SK-N-SH treated with all-trans-retinoic acid at 6 μM for 48 hours (cell line): ENCODE measurements around the gene TMEM141.

ENCODE experiments used
- ATAC-seq: fragments of 200-7000 bp; cut with Tn5 transposase; 3 replicates; pipeline ENCODE4 v1.9.1; 2020; ENCODE audit warnings: mild to moderate bottlenecking, moderate library complexity
- BACH2 ChIP-seq: fragments of 250-450 bp; sonication (Bioruptor Pico); IDR thresholded peaks from 2 replicates; pipeline ENCODE4 v1.9.0; 2021; ENCODE audit warnings: mild to moderate bottlenecking, borderline replicate concordance
- CSDC2 ChIP-seq: fragments of 250-450 bp; sonication (Bioruptor Pico); IDR thresholded peaks from 2 replicates; pipeline ENCODE4 v1.5.0; 2020; ENCODE audit warnings: mild to moderate bottlenecking, moderate library complexity
- ESRRG ChIP-seq: fragments of 250-450 bp; sonication (Bioruptor Pico); IDR thresholded peaks from 2 replicates; pipeline ENCODE4 v1.6.1; 2021; ENCODE audit warnings: mild to moderate bottlenecking
- GLIS3 ChIP-seq: fragments of 250-450 bp; sonication (Bioruptor Pico); IDR thresholded peaks from 2 replicates; pipeline ENCODE4 v1.5.0; 2020; ENCODE audit warnings: mild to moderate bottlenecking, moderate library complexity
- ISL1 ChIP-seq: fragments of 250-450 bp; sonication (Bioruptor Pico); IDR thresholded peaks from 2 replicates; pipeline ENCODE4 v2.1.2; 2022; ENCODE audit warnings: mild to moderate bottlenecking, moderate library complexity
- OSR1 ChIP-seq: fragments of 250-450 bp; sonication (Bioruptor Pico); IDR thresholded peaks from 2 replicates; pipeline ENCODE4 v1.8.0; 2022; ENCODE audit warnings: moderate library complexity, mild to moderate bottlenecking, inconsistent platforms
- RARB ChIP-seq: fragments of 250-450 bp; sonication (Bioruptor Pico); IDR thresholded peaks from 2 replicates; pipeline ENCODE4 v1.8.0; 2021; ENCODE audit warnings: mild to moderate bottlenecking, moderate library complexity
- SNAI2 ChIP-seq: fragments of 250-450 bp; sonication (Bioruptor Pico); IDR thresholded peaks from 2 replicates; pipeline ENCODE4 v1.5.0; 2020; ENCODE audit warnings: mild to moderate bottlenecking, moderate library complexity
- TCF4 ChIP-seq: fragments of 250-450 bp; sonication (Bioruptor Pico); IDR thresholded peaks from 2 replicates; pipeline ENCODE4 v1.8.0; 2021; ENCODE audit warnings: mild to moderate bottlenecking, moderate library complexity, borderline replicate concordance
- TOX ChIP-seq: fragments of 250-450 bp; sonication (Bioruptor Pico); IDR thresholded peaks from 2 replicates; pipeline ENCODE4 v1.8.0; 2021; ENCODE audit warnings: mild to moderate bottlenecking, moderate library complexity, borderline replicate concordance
- ZC3H10 ChIP-seq: fragments of 250-450 bp; sonication (Bioruptor Pico); IDR thresholded peaks from 2 replicates; pipeline ENCODE4 v1.5.1; 2021; ENCODE audit warnings: mild to moderate bottlenecking, moderate library complexity
- ZFP3 ChIP-seq: fragments of 250-450 bp; sonication (Bioruptor Pico); IDR thresholded peaks from 2 replicates; pipeline ENCODE4 v1.5.0; 2020; ENCODE audit warnings: mild to moderate bottlenecking, moderate library complexity
- ZFP30 ChIP-seq: fragments of 450-650 bp; formaldehyde crosslinking; IDR thresholded peaks from 2 replicates; pipeline ENCODE4 v1.5.0; 2022; ENCODE audit warnings: mild to moderate bottlenecking, moderate library complexity
- ZNF565 ChIP-seq: fragments of 450-650 bp; formaldehyde crosslinking; conservative IDR thresholded peaks from 2 replicates; pipeline ENCODE4 v1.5.0; 2020; ENCODE audit warnings: low read depth, mild to moderate bottlenecking, moderate library complexity
- ZNF70 ChIP-seq: fragments of 450-650 bp; formaldehyde crosslinking; IDR thresholded peaks from 2 replicates; pipeline ENCODE4 v1.5.0; 2020; ENCODE audit warnings: mild to moderate bottlenecking, moderate library complexity
- ZNF8 ChIP-seq: fragments of 450-650 bp; formaldehyde crosslinking; IDR thresholded peaks from 2 replicates; pipeline ENCODE4 v1.5.0; 2020; ENCODE audit warnings: mild to moderate bottlenecking, moderate library complexity
- TF ChIP-seq, protein P1 (sequence below): fragments of 250-450 bp; sonication (Bioruptor Pico); IDR thresholded peaks from 2 replicates; pipeline ENCODE4 v1.8.0; 2021; ENCODE audit warnings: low read depth, mild to moderate bottlenecking, moderate library complexity, borderline replicate concordance
- TF ChIP-seq, protein P2 (sequence below): fragments of 250-450 bp; sonication (Bioruptor Pico); IDR thresholded peaks from 2 replicates; pipeline ENCODE4 v1.5.1; 2021; ENCODE audit warnings: mild to moderate bottlenecking, moderate library complexity
- TF ChIP-seq, protein P3 (sequence below): fragments of 250-450 bp; sonication (Bioruptor Pico); IDR thresholded peaks from 2 replicates; pipeline ENCODE4 v1.8.0; 2020; ENCODE audit warnings: mild to moderate bottlenecking, moderate library complexity, borderline replicate concordance
- TF ChIP-seq, protein P4 (sequence below): fragments of 250-450 bp; sonication (Bioruptor Pico); IDR thresholded peaks from 2 replicates; pipeline ENCODE4 v1.5.1; 2020; ENCODE audit warnings: low read depth, mild to moderate bottlenecking, moderate library complexity

TMEM141 gene

DNA sequence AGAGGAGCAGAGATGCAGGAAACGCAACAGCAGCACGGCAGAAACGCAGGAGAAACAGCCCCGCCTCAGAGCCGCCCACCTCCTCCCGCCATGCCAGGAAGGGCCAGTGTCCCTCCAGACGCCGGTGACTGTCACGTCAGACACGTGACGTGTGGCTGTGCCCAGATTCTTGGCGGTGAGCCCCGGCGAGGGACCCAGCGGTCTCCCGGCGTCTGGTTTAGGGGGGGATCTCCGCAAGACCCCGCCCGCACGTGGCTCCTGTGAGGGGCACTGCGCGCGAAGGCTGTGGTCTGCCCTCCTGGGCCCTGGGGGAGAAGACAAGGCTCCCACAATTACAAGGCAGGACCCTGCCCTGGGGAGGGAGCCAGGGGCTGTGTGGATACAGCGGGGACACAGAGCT is 30.7 kb upstream of the TMEM141 start:
- ATAC-seq = peak; percentile 12
- TF ChIP-seq, protein P1, sequence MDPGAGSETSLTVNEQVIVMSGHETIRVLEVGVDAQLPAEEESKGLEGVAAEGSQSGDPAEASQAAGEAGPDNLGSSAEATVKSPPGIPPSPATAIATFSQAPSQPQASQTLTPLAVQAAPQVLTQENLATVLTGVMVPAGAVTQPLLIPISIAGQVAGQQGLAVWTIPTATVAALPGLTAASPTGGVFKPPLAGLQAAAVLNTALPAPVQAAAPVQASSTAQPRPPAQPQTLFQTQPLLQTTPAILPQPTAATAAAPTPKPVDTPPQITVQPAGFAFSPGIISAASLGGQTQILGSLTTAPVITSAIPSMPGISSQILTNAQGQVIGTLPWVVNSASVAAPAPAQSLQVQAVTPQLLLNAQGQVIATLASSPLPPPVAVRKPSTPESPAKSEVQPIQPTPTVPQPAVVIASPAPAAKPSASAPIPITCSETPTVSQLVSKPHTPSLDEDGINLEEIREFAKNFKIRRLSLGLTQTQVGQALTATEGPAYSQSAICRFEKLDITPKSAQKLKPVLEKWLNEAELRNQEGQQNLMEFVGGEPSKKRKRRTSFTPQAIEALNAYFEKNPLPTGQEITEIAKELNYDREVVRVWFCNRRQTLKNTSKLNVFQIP = no peak
- TF ChIP-seq, all 23 proteins: peak for 0

DNA sequence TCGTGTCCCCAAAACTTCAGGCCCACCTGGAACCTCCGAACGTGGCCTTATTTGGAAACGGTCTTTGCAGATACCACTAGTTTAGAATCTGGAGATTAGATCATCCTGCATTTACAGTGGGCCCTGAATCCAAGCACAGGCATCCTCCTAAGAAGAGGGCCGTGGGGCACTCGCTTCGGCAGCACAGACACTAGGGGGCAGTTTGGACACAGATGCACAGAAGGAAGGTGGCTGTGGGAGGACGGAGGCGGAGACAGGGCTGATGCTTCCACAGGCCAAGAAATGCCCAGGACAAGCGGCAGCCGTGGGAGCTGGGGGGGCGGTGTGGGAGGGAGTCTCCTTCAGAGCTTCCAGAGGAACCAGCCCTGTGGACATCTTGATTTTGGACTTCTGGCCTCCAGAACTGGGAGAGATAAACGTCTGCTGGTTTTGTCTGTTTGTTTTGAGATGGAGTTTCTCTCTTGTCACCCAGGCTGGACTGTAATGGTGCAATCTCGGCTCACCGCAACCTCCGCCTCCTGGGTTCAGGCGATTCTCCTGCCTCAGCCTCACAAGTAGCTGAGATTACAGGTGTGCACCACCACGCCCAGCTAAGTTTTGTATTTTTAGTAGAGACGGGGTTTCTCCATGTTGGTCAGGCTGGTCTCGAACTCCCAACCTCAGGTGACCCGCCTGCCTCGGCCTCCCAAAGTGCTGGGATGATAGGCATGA is 30.2 kb upstream of the TMEM141 start:
- peak; percentile 93 for ATAC-seq

DNA sequence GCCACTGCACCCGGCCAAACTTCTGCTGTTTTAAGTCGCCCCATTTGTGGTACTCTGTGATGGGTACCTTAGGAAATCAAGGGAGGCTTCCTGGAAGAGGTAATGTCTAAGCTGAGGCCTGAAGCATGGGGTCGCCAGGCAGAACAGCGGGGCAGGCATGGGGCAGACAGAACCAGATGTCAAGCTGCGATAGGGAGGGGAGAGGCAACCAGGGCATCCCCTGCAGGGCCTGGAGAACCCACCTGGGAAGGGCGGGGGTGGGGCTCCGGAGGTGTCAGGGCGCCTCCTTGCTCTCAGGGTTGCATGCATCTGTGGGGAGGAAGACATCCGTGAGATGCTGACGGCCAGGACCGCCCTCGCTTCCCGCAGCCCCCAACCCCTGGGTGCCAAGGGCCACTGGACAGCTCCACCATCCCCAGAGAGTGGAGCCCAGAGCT is 29.6 kb upstream of the TMEM141 start:
- TF ChIP-seq TCF4 (CRISPR knock-in tag) (no peak), BACH2 (CRISPR knock-in tag) (no peak), ZNF8 (CRISPR knock-in tag) (no peak), TOX (CRISPR knock-in tag) (no peak), SNAI2 (CRISPR knock-in tag) (no peak), OSR1 (CRISPR knock-in tag) (no peak), ISL1 (no peak), ZNF565 (CRISPR knock-in tag) (no peak), ESRRG (CRISPR knock-in tag) (no peak), CSDC2 (CRISPR knock-in tag) (no peak), GLIS3 (CRISPR knock-in tag) (no peak), ZFP30 (CRISPR knock-in tag) (no peak)
- TF ChIP-seq, protein P2, sequence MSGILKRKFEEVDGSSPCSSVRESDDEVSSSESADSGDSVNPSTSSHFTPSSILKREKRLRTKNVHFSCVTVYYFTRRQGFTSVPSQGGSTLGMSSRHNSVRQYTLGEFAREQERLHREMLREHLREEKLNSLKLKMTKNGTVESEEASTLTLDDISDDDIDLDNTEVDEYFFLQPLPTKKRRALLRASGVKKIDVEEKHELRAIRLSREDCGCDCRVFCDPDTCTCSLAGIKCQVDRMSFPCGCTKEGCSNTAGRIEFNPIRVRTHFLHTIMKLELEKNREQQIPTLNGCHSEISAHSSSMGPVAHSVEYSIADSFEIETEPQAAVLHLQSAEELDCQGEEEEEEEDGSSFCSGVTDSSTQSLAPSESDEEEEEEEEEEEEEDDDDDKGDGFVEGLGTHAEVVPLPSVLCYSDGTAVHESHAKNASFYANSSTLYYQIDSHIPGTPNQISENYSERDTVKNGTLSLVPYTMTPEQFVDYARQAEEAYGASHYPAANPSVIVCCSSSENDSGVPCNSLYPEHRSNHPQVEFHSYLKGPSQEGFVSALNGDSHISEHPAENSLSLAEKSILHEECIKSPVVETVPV = no peak
- TF ChIP-seq, protein P1 = no peak
- no peak for ATAC-seq

DNA sequence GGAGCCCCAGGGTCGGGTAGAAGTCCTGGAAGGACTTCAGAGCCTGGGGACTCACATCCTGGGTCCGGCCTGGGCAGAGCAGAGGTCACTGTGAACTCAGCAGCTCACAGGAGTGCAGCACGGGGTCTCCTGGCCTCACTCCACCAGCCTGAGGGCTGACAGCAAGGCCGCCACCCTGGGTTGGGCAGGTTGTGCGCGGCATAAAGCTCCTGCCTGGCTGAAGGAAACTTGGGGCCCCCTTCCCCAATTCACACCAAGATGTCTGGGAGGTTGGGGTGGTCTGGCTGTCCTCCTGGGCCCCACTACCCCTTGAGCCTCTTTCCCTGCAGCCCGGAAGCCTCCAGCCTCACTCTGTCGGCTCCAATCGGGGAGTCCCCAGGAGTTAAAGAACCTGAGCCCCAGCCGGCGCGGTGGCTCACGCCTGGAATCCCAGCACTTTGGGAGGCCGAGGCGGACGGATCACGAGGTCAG is 28.9 kb upstream of the TMEM141 start:
- no peak for TF ChIP-seq OSR1 (CRISPR knock-in tag)
- no peak for TF ChIP-seq ZFP30 (CRISPR knock-in tag)
- TF ChIP-seq RARB (CRISPR knock-in tag) = no peak
- TF ChIP-seq ZFP3 (CRISPR knock-in tag) = no peak
- no peak for TF ChIP-seq ZNF565 (CRISPR knock-in tag)
- TF ChIP-seq, all 23 proteins: peak for 0
- no peak for ATAC-seq

DNA sequence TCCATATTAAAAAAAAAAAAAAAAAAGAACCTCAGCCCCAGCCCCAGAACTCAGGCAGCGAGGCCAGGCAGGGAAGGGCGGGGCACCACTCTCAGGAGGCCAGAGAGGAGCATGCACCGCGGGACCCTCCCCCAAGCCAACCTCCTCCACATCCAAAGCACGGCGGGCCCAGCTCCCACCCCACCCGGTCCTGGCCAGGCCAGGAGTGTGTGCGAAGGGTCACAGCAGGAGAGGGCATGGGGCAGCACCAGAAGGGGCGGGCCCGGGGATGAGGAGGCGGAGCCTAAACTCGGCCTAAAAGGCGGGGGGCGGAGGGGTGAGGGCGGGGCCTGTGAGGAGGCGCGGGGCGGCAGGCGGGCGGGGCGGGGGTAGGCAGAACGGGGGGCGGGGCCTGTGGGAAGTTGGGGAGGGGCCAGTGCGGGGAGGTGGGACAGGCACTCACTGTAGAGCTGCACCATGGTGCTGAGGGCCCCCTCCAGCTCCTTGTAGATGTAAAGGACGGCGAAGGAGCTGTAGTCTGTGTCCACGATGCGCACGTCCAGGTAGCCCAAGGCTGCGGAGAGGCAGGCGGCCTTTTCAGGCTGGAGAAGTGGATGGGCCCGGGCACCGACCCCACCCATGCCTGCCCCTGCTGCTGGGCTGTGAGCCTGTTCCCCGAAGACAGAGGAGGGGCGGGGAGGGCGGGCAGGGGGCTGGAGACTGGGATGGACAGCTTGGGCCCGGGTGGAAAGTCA is 28.1 kb upstream of the TMEM141 start:
- TF ChIP-seq ISL1 (no peak), ZC3H10 (CRISPR knock-in tag) (no peak), TOX (CRISPR knock-in tag) (no peak), ZNF8 (CRISPR knock-in tag) (no peak), ZNF565 (CRISPR knock-in tag) (no peak), ZNF70 (no peak), ZFP3 (CRISPR knock-in tag) (no peak), ESRRG (CRISPR knock-in tag) (no peak)
- TF ChIP-seq, protein P3, sequence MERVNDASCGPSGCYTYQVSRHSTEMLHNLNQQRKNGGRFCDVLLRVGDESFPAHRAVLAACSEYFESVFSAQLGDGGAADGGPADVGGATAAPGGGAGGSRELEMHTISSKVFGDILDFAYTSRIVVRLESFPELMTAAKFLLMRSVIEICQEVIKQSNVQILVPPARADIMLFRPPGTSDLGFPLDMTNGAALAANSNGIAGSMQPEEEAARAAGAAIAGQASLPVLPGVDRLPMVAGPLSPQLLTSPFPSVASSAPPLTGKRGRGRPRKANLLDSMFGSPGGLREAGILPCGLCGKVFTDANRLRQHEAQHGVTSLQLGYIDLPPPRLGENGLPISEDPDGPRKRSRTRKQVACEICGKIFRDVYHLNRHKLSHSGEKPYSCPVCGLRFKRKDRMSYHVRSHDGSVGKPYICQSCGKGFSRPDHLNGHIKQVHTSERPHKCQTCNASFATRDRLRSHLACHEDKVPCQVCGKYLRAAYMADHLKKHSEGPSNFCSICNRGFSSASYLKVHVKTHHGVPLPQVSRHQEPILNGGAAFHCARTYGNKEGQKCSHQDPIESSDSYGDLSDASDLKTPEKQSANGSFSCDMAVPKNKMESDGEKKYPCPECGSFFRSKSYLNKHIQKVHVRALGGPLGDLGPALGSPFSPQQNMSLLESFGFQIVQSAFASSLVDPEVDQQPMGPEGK (CRISPR knock-in tag) = no peak
- TF ChIP-seq, protein P4, sequence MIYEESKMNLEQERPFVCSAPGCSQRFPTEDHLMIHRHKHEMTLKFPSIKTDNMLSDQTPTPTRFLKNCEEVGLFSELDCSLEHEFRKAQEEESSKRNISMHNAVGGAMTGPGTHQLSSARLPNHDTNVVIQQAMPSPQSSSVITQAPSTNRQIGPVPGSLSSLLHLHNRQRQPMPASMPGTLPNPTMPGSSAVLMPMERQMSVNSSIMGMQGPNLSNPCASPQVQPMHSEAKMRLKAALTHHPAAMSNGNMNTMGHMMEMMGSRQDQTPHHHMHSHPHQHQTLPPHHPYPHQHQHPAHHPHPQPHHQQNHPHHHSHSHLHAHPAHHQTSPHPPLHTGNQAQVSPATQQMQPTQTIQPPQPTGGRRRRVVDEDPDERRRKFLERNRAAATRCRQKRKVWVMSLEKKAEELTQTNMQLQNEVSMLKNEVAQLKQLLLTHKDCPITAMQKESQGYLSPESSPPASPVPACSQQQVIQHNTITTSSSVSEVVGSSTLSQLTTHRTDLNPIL (CRISPR knock-in tag) = no peak
- peak; percentile 34 for ATAC-seq
